Thoracic aorta (tissue), 2 donors: ENCODE data around the gene ZNF625. TPM values are rescaled to one million over a fixed set of nuclear protein-coding genes. Genes with fewer than 3 reads are reported as not detected.
"Not testable (repeated sequence)": the region's sequence is repeated elsewhere in the genome, so short reads cannot be mapped to it uniquely, and the experiment has no call there.

ENCODE experiments used
- ATAC-seq: fragments of 150-250 bp; one replicate; pipeline ENCODE4 v1.8.0; 2017; ENCODE audit warnings: low read depth; ENCODE audit not compliant: insufficient number of reproducible peaks, low FRiP score
- DNase-seq: peaks from one replicate; pipeline ENCODE4 v3.0.0-alpha.2; 2020; ENCODE audit warnings: low spot score
- H3K27ac ChIP-seq, 2 donors: fragments of 200-600 bp; sonication (generic); 1 replicate in 1 of 2; 2 replicates in 1 of 2; pipeline ENCODE4 v1.5.1; 2016; ENCODE audit warnings: mild to moderate bottlenecking in 2 of 2, moderate library complexity in 2 of 2
- H3K27me3 ChIP-seq: fragments of 200-600 bp; sonication (generic); replicated peaks from 2 replicates; pipeline ENCODE4 v1.6.0; 2016; ENCODE audit warnings: mild to moderate bottlenecking; ENCODE audit not compliant: insufficient read depth
- H3K36me3 ChIP-seq: fragments of 200-600 bp; sonication (generic); one replicate; pipeline ENCODE4 v1.5.1; 2016
- H3K4me1 ChIP-seq, 2 donors: fragments of 200-600 bp; sonication (generic); 1 replicate in 1 of 2; 2 replicates in 1 of 2; pipeline versions ENCODE4 v1.5.1 to v1.6.0; 2016; ENCODE audit warnings: low read depth in 2 of 2, mild to moderate bottlenecking in 1 of 2; ENCODE audit not compliant: control insufficient read depth in 1 of 2
- H3K4me3 ChIP-seq: fragments of 200-600 bp; sonication (generic); 2 replicates; pipeline ENCODE4 v1.5.1; 2016; ENCODE audit warnings: mild to moderate bottlenecking
- H3K9me3 ChIP-seq: fragments of 200-600 bp; sonication (generic); 2 replicates; pipeline ENCODE4 v1.5.1; 2016
- total RNA-seq, 2 donors: library from RNA; depleted of rRNA; stranded (reverse); fragments of >200 nt; gene quantifications; one replicate each; pipeline versions ENCODE4 v1.1.0 to v1.2.3, GENCODE V29; 2016
- TF ChIP-seq, protein P1 (sequence below): fragments of 200-600 bp; sonication (generic); IDR thresholded peaks from one replicate; pipeline ENCODE4 v1.5.1; 2019; ENCODE audit warnings: antibody characterized with exemption

The ZNF625 gene
- total RNA-seq, 2 donors from 2014 or later = 3.1 to 7.3 TPM

GRCh38 chr19:12112701-12113100 lies 43.8 kb downstream of the ZNF625 start:
- Histone ChIP-seq H3K27me3 (no peaks in the 10 kb centered on the region), H3K4me1 (no peaks in the 10 kb centered on the region), H3K36me3 (peaks cover 26% of the 10 kb centered on the region), H3K4me3 (no peak overlapping the region), H3K9me3 (peaks cover 25% of the 10 kb centered on the region), H3K27ac (no peak overlapping the region)
- DNase-seq (no peak), ATAC-seq (no peak)
- TF ChIP-seq, protein P1, sequence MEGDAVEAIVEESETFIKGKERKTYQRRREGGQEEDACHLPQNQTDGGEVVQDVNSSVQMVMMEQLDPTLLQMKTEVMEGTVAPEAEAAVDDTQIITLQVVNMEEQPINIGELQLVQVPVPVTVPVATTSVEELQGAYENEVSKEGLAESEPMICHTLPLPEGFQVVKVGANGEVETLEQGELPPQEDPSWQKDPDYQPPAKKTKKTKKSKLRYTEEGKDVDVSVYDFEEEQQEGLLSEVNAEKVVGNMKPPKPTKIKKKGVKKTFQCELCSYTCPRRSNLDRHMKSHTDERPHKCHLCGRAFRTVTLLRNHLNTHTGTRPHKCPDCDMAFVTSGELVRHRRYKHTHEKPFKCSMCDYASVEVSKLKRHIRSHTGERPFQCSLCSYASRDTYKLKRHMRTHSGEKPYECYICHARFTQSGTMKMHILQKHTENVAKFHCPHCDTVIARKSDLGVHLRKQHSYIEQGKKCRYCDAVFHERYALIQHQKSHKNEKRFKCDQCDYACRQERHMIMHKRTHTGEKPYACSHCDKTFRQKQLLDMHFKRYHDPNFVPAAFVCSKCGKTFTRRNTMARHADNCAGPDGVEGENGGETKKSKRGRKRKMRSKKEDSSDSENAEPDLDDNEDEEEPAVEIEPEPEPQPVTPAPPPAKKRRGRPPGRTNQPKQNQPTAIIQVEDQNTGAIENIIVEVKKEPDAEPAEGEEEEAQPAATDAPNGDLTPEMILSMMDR = no peak

DNA sequence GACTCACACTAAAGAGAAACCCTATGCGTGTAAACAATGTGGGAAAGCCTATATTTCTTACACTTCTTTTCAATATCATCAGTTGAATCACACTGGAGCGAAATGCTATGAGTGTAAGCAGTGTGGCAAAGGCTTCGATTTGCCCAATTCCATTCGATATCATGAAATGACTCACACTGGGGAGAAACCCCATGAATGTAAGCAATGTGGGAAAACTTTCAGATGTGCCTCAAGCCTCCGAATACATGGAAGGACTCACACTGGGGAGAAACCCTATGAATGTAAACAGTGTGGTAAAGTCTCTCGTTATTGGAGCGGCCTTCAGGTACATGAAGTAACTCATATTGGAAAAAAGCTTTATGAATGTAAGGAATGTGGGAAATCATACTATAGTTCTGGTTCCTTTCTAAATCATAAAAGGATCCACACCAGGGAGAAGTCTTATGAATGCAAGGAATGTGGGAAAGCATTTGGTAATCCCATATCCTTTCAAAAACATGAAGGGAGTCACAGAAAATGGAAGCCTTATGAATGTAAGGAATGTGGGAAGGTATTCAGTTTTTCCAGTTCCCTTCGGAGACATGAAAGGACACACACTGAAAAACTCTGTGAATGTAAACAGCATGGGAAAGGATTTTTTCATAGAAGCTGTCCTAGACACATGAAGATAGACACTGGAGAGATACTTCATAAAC lies 44.4 kb downstream of the ZNF625 start:
- Histone ChIP-seq H3K27ac (no peak overlapping the region), H3K4me1 (no peaks in the 10 kb centered on the region), H3K4me3 (no peak overlapping the region), H3K36me3 (peaks cover 26% of the 10 kb centered on the region), H3K27me3 (no peaks in the 10 kb centered on the region), H3K9me3 (peaks cover 25% of the 10 kb centered on the region)
- TF ChIP-seq, protein P1 = no peak
- ATAC-seq (no peak), DNase-seq (no peak)

- H3K36me3 ChIP-seq = peaks cover 28% of the 10 kb centered on the region
- DNase-seq = no peak
Observed at GRCh38 chr19:12111176-12111575, 45.4 kb downstream of the ZNF625 start.

GRCh38 chr19:12103909-12104308 lies 52.6 kb downstream of the ZNF625 start:
- H3K4me1 ChIP-seq, H3K9me3 ChIP-seq, H3K36me3 ChIP-seq: not testable (repeated sequence)

More at GRCh38 chr19:12111176-12111575, 45.4 kb downstream of the ZNF625 start:
- H3K27ac ChIP-seq = no peak overlapping the region
- H3K4me3 ChIP-seq = no peak overlapping the region
- H3K9me3 ChIP-seq = peaks cover 25% of the 10 kb centered on the region
- H3K4me1 ChIP-seq = no peaks in the 10 kb centered on the region
- TF ChIP-seq, protein P1 = no peak
- no peaks in the 10 kb centered on the region for H3K27me3 ChIP-seq
- ATAC-seq = no peak

GRCh38 chr19:12098040-12098439 lies 58.5 kb downstream of the ZNF625 start:
- Histone ChIP-seq H3K27me3 (no peaks in the 10 kb centered on the region), H3K9me3 (no peaks in the 10 kb centered on the region), H3K27ac (no peak overlapping the region), H3K4me3 (no peak overlapping the region), H3K4me1 (peaks cover 0 to 4% of the 10 kb centered on the region in 2 donors), H3K36me3 (no peaks in the 10 kb centered on the region)
- TF ChIP-seq, protein P1 = no peak
- DNase-seq = no peak
- ATAC-seq = no peak

More at GRCh38 chr19:12103909-12104308, 52.6 kb downstream of the ZNF625 start:
- not testable (repeated sequence) for H3K27me3 ChIP-seq, H3K4me3 ChIP-seq, DNase-seq, ATAC-seq, H3K27ac ChIP-seq
